Fibroblast of the conjunctiva (primary cell): Measurements from ENCODE around the gene CLUH.
"Not testable (repeated sequence)": the region's sequence is repeated elsewhere in the genome, so short reads cannot be mapped to it uniquely, and the experiment has no call there.

Experiments
- DNase-seq: peaks from one replicate; pipeline ENCODE4 v3.0.0-alpha.2; 2010; ENCODE audit warnings: low read depth

The CLUH gene

DNA sequence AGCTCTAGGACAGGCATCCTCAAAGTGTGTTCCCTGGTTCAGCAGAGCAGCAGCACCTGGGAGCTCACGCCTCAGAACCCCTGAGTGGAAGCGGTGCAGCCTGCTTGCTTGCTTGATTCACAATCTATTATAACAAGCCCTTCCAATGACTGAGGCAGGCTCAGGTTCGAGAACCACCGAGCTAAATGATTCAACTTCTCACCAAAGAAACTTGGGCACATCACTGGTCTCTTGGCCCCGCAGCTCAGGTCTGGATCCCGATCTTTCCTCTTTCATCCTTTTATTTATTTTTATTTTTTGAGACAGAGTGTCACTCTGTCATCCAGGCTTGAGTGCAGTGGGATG is 24.5 kb downstream of the CLUH start:
- DNase-seq = no peak

DNA sequence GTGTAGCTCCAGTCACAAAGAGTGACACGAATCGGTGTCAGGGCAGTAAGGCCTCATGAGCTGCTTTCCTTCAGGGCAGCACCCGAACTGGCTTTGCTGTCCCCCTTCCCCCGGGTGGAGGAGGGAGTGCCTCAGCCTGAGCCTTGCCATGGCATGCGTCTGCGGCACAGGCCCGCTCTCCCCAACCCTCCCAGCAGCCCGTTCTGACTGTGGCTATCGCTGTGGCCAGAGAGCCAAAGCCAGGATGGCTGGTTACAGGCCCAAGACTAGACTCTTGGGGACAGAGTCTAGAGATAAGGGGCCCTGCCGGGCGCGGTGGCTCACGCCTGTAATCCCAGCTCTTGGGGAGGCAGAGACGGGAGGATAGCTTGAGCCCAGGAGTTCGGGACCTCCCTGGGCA is 25.9 kb downstream of the CLUH start:
- DNase-seq = no peak

DNA sequence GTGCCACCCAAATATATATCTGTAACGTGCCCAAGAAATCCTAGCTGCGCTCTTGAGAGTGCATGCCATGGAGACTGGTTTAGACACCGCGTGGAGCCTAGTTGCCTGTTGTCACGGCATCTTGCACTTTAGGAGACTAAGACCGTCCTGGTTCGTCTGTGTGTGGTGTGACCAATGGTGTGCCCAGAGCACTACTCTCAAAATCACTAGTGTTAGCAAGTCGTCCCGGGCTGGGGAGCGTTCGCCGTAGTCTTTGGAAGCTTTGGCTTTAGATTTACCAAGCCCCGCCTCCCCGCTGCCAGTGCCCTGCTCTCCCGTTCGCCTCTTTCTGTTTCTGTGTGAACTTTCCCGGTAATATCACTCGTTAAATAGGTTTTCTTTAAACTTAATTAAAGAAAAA is 27.0 kb downstream of the CLUH start:
- DNase-seq = no peak

DNA sequence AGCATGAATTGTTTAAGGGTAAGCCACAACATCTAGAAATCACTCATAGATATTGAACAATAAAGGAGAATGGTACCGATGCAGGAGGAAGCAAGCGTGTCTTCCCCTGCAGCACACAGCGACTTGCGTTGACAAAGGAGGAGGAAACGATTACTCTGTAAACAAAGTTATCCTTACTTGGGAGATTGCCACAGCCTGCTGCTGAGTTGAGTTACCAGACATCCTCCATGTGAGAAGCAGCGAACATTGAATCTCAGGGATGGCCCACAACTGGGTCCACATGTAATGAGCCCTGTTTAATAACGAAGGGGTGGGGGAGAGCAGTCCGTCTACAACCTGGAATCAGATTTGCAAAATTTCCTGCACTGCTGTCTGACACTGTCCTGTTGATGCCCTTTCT is 27.7 kb downstream of the CLUH start:
- no peak for DNase-seq

DNA sequence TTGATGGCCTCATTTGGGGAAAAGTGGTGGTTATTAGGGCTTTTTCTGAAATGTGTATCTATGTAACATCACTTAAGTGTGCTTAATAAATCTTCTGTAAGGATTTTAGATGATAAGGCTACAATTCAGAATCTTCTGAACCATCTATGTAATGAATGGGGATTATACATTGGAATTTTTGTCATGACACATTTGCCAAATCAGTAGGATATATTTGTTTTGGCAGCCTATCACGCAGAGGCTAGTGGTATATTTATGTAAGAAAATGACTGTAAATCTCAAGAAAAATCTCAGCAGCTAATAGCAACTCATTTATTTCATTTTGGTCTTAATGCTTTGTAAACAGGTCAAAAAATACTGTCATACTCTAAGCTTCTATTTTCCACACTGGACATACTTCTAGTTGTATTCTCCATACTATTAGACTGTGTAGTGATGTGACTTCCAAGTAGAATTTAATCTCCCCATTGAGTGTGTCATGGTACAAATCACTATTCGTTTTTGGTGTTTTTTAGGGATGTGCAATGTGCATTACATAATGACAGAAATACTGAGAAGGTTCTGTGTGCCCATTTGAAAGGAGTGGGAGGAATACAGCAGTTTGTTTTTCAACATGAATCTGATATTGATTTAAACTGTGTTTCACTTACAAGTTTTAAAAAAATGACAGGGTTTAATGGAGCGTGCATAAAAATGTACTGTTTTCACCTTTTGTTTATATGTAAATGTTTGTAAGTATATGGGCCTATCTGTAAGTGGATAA is 29.2 kb downstream of the CLUH start:
- DNase-seq = no peak

DNA sequence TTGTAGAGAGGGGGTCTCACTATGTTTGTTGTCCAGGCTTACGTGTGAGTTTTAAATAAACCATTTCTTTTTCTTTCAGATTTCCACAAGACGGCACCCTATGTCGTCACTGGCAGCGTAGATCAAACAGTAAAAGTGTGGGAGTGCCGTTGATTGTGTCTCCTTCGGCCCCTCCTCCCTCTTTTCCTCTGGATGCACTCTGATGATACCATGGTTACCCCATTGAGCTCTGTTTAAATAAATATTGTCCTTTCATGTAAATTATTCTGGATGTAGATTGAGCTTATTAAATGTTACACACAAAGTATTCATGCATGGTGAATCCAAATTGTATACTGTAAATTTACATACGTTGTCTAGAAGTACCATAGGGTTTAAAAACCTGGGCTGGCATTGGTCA is 29.9 kb downstream of the CLUH start:
- DNase-seq = no peak

DNA sequence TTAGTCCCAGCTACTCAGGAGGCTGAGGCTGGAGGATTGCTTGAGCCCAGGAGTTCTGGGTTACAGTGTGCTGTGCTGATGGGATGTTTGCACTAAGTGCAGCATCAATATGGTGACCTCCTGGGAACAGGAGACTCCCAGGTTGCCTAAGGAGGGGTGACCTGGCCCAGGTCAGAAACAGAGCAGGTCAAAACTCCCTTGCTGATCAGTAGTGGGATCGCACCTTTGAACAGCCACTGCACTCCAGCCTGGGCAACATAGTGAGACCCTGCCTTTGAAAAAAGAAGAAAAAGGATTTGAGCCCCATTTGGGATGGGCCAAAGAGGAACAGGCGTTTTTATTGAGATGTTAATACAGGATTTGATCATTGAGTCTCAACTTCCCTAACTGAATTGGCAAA is 30.6 kb downstream of the CLUH start:
- no peak for DNase-seq

DNA sequence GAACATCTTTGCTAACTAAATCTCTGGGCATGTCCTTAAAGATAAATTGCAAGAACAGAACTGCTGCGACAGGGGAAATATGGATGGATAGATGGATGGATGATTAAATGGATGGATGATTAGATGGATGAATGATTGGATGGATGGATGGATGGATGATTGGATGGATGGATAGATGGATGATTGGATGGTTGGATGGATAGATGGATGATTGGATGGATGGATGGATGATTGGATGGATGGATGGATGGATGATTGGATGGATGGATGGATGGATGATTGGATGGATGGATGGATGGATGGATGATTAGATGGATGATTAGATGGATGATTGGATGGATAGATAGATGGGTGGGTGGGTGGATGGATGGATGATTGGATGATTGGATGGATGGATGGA is 32.3 kb downstream of the CLUH start:
- not testable (repeated sequence) for DNase-seq

DNA sequence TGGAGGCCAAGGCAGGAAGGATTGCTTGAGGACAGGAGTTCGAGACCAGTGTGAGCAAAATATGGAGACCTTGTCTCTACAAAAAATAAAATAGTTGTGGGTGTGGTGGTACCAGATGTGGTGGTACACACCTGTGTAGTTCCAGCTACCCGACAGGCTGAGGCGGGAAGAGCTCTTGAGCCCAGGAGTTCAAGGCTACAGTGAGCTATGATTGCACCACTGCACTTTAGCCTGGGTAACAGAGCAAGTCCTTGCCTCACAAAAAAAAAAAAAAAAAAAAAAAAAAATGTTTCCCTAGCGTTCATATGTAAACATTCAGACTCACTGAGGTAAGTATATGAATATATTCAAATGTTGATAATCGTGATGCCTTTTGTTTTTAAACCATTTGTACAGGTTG is 39.5 kb downstream of the CLUH start:
- DNase-seq = no peak

DNA sequence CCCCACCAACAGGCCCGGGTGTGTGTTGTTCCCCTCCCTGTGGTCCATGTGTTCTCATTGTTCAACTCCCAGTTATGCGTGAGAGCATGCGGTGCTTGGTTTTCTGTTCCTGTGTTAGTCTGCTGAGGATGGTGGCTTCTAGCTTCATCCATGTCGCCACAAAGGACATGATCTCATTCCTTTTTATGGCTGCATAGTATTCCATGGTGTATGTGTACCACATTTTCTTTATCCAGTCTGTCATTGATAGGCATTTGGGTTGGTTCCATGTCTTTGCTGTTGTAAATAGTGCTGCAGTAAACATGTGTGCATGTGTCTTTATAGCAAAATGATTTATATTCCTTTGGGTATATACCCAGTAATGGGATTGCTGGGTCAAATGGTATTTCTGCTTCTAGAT is 51.2 kb downstream of the CLUH start:
- not testable (repeated sequence) for DNase-seq

DNA sequence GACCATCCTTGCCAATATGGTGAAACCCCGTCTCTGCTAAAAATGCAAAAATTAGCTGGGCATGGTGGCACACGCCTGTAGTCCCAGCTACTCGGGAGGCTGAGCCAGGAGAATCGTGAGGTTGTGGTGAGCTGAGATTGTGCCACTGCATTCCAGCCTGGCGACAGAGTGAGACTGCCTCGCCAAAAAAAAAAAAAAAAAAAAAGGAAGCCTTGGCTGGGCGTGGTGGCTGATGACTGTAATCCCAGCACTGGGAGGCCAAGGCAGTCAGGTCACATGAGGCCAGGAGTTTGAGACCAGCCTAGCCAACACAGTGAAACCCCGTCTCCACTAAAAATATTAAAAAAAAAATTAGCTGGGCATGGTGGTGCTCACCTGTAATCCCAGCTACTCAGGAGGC is 52.2 kb downstream of the CLUH start:
- DNase-seq = not testable (repeated sequence)

DNA sequence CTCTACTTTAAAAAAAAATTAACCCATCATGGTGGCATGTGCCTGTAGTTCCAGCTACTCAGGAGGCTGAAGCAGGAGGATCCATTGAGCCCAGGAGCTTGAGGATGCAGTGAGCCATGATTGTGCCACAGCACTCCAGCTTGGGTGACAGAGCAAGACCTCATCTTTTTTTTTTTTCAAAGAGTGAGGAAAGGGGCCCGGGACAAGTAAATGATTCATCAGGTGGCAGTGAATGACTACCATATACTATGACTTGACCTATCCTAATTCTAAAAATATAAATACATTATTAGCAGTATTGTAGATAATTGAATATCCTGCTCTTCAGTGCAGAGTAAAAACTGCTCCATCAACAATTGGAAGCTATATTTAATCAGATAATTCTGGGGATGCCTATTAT is 55.3 kb downstream of the CLUH start:
- no peak for DNase-seq

DNA sequence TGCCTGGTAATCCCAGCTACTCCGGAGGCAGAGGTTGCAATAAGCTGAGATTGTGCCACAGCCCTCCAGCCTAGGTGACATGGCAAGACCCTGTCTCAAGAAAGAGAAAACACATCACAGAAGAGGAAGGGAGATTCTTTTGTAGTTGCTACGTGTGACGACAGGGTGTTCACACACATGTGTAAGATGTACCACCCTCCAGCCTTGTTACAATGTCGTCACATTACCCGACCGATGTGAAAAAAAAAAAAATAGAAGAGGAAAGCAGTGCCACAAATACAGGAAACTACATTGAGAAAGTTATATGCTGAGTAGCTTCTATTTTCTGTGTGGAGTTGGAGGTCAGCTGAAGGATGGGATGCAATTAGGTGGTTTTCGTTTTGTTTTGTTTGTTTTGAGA is 56.0 kb downstream of the CLUH start:
- DNase-seq = no peak

DNA sequence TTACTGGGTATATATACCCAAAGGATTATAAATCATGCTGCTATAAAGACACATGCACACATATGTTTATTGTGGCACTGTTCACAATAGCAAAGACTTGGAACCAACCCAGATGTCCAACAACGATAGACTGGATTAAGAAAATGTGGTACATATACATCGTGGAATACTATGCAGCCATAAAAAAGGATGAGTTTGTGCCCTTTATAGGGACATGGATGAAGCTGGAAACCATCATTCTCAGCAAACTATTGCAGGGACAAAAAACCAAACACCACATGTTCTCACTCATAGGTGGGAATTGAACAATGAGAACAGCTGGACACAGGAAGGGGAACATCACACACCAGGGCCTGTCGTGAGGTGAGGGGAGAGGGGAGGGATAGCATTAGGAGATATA is 58.7 kb downstream of the CLUH start:
- not testable (repeated sequence) for DNase-seq

DNA sequence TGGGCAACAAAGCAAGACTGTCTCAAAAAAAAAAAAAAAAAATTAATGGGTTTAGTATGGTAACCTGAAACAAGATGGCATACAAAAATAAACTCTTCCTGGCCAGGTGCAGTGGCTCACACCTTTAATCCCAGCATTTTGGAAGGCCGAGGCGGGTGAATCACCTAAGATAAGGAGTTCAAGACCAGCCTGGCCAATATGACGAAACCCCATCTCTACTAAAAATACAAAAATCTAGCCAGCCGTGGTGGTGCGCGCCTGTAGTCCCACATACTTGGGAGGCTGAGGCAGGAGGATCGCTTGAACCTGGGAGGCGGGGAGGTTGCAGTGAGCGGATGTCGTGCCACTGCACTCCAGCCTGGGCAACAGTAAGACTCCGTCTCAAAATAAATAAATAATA is 62.4 kb downstream of the CLUH start:
- DNase-seq = no peak

DNA sequence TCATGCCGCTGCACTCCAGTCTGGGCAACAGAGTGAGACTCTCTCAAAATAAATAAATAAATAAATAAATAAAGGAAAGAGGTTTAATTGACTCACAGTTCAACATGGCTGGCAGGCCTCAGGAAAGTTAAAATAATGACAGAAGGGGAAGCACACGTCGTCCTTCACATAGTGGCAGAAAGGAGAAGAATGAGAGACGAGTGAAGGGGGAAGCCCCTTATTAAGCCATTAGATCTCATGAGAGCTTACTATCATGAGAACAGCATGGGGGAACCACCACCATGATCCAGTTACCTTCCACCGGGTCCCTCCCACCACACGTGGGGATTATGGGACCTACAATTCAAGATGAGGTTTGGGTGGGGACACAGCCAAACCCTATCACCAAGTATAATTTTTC is 63.6 kb downstream of the CLUH start:
- DNase-seq = no peak

DNA sequence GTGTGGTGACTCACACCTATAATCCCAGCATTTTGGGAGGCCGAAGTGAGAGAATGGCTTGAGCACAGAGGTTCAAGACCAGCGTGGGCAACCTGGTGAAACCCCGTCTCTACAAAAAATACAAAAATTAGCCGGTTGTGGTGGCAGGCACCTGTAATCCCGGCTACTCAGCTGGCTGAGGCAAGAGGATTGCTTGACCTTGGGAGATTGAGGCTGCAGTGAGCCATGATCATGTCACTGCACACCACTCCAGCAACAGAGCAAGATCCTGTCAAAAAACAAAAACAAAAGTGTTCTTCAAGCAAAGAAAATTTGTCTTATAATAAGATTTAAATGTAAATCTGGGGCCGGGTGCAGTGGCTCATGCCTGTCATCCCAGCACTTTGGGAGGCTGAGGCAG is 66.6 kb downstream of the CLUH start:
- no peak for DNase-seq
